Neural progenitor cell (in vitro differentiated cells): Measurements from ENCODE around the gene GPR42. TPM values are rescaled to one million over a fixed set of nuclear protein-coding genes. Genes with fewer than 3 reads are reported as not detected.

Experiments used
- DNase-seq: peaks from one replicate; pipeline ENCODE4 v3.0.0-alpha.2; 2016; ENCODE audit warnings: low spot score
- H2AFZ ChIP-seq: fragments of 200-600 bp; sonication (generic); replicated peaks from 2 replicates; pipeline ENCODE4 v1.6.1; 2016; ENCODE audit warnings: antibody characterized with exemption
- H3F3A ChIP-seq: fragments of 200-600 bp; sonication (generic); 2 replicates; pipeline ENCODE4 v1.6.1; 2016; ENCODE audit warnings: antibody characterized with exemption, low read depth
- H3K27ac ChIP-seq: fragments of 200-600 bp; sonication (generic); 2 replicates; pipeline ENCODE4 v1.5.1; 2016; ENCODE audit warnings: mild to moderate bottlenecking
- H3K27me3 ChIP-seq: fragments of 200-600 bp; sonication (generic); 2 replicates; pipeline ENCODE4 v1.6.1; 2016; ENCODE audit warnings: mild to moderate bottlenecking, moderate library complexity
- H3K36me3 ChIP-seq: fragments of 200-600 bp; sonication (generic); 2 replicates; pipeline ENCODE4 v1.5.1; 2016
- H3K4me1 ChIP-seq: fragments of 200-600 bp; sonication (generic); 2 replicates; pipeline ENCODE4 v1.6.1; 2016; ENCODE audit warnings: mixed run types
- H3K4me2 ChIP-seq: fragments of 200-600 bp; sonication (generic); 2 replicates; pipeline ENCODE4 v1.6.1; 2016
- H3K4me3 ChIP-seq: fragments of 200-600 bp; sonication (generic); 2 replicates; pipeline ENCODE4 v1.5.1; 2016
- H3K79me2 ChIP-seq: fragments of 200-600 bp; sonication (generic); 2 replicates; pipeline ENCODE4 v1.6.1; 2016; ENCODE audit warnings: low read depth
- H3K9ac ChIP-seq: fragments of 200-600 bp; sonication (generic); 2 replicates; pipeline ENCODE4 v1.6.1; 2016
- H3K9me3 ChIP-seq: fragments of 200-600 bp; sonication (generic); 2 replicates; pipeline ENCODE4 v1.5.1; 2016; ENCODE audit warnings: low read depth
- H4K20me1 ChIP-seq: fragments of 200-600 bp; sonication (generic); 2 replicates; pipeline ENCODE4 v1.6.1; 2016; ENCODE audit warnings: low read depth
- H3K27ac Mint-ChIP-seq: 3 replicates; pipeline ENCODE4 v1.8.0; 2021; ENCODE audit warnings: mixed read lengths
- H3K27me3 Mint-ChIP-seq: 2 replicates; pipeline ENCODE4 v1.8.0; 2022; ENCODE audit warnings: low read depth, mild to moderate bottlenecking, inconsistent platforms, moderate library complexity, mixed read lengths; ENCODE audit not compliant: insufficient read depth
- H3K36me3 Mint-ChIP-seq: 3 replicates; pipeline ENCODE4 v1.8.0; 2021; ENCODE audit warnings: mixed read lengths
- H3K4me1 Mint-ChIP-seq: 3 replicates; pipeline ENCODE4 v1.8.0; 2021; ENCODE audit warnings: mixed read lengths
- H3K4me3 Mint-ChIP-seq: 3 replicates; pipeline ENCODE4 v1.8.0; 2021; ENCODE audit warnings: mild to moderate bottlenecking, moderate library complexity, mixed read lengths
- H3K9me3 Mint-ChIP-seq: 3 replicates; pipeline ENCODE4 v1.8.0; 2020; ENCODE audit warnings: mixed read lengths
- EZH2 ChIP-seq: fragments of 200-600 bp; sonication (generic); IDR thresholded peaks from 2 replicates; pipeline ENCODE4 v1.6.1; 2017; ENCODE audit warnings: antibody characterized with exemption, mild to moderate bottlenecking, moderate library complexity
- EZH2phosphoT487 ChIP-seq: fragments of 200-600 bp; sonication (generic); IDR thresholded peaks from 2 replicates; pipeline ENCODE4 v1.6.1; 2017; ENCODE audit warnings: antibody characterized with exemption
- total RNA-seq: library from RNA; depleted of rRNA; stranded (reverse); fragments of >200 nt; gene quantifications from 2 replicates; pipeline ENCODE4 v1.2.3, GENCODE V29; 2015; ENCODE audit warnings: low replicate concordance
- TF ChIP-seq, protein P1 (sequence below): fragments of 200-600 bp; sonication (generic); IDR thresholded peaks from 2 replicates; pipeline ENCODE4 v1.5.1; 2017; ENCODE audit warnings: antibody characterized with exemption, mild to moderate bottlenecking

The GPR42 gene
- total RNA-seq, 1 donor from 2014 or later, result not detected

DNA sequence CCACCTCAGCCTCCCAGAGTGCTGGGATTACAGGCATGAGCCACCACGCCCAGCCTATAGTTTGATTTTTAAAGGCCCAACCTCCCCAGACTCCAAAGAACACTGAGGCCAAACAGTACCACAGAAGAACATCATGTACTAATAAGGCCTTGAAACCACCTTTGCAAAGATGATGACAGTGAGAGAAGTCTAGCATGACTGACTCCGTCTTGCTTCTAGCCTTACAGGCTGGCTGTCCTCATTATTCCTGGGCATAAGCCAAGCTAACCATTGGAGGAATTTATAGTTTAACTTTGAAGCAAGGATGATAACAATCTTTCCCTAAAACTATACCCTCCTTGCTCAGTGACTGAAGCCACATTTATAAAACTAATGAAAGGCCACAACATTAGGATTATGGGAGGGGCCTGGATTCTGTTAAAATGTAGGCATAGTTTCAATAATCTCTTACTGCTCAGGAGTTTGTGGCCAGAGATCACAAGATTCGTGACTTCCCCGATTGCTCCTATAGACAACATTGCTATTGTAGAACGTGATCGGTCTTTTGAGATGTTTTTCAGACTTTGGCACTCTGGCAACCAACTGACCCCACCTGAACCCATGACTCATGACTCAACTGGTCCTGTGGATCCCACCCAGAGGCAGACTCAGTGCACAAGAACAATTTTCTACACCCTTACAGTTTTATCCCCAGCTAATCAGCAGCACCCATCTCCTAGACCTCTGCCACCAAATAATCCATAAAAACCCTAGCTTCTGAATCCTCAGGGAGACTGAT lies 17.6 kb downstream of the GPR42 start:
- no peak overlapping the region for H3K27ac Mint-ChIP-seq
- no peak for TF ChIP-seq EZH2phosphoT487
- TF ChIP-seq, protein P1, sequence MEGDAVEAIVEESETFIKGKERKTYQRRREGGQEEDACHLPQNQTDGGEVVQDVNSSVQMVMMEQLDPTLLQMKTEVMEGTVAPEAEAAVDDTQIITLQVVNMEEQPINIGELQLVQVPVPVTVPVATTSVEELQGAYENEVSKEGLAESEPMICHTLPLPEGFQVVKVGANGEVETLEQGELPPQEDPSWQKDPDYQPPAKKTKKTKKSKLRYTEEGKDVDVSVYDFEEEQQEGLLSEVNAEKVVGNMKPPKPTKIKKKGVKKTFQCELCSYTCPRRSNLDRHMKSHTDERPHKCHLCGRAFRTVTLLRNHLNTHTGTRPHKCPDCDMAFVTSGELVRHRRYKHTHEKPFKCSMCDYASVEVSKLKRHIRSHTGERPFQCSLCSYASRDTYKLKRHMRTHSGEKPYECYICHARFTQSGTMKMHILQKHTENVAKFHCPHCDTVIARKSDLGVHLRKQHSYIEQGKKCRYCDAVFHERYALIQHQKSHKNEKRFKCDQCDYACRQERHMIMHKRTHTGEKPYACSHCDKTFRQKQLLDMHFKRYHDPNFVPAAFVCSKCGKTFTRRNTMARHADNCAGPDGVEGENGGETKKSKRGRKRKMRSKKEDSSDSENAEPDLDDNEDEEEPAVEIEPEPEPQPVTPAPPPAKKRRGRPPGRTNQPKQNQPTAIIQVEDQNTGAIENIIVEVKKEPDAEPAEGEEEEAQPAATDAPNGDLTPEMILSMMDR, result no peak
- no peak for TF ChIP-seq EZH2
- H3K4me1 ChIP-seq, result no peaks in the 10 kb centered on the region
- H3K9me3 Mint-ChIP-seq, result peaks cover 30% of the 10 kb centered on the region
- H4K20me1 ChIP-seq, result no peaks in the 10 kb centered on the region
- no peak overlapping the region for H3K4me3 Mint-ChIP-seq
- no peak overlapping the region for H2AFZ ChIP-seq
- H3K27me3 Mint-ChIP-seq, result peaks cover 5% of the 10 kb centered on the region
- H3F3A ChIP-seq, result no peaks in the 10 kb centered on the region
- H3K4me1 Mint-ChIP-seq, result no peaks in the 10 kb centered on the region
- no peak for DNase-seq
- H3K9ac ChIP-seq, result no peak overlapping the region
- H3K36me3 ChIP-seq, result no peaks in the 10 kb centered on the region
- H3K27me3 ChIP-seq, result no peaks in the 10 kb centered on the region
- peaks cover 2% of the 10 kb centered on the region for H3K36me3 Mint-ChIP-seq
- no peaks in the 10 kb centered on the region for H3K79me2 ChIP-seq
- no peak overlapping the region for H3K27ac ChIP-seq
- H3K4me2 ChIP-seq, result no peak overlapping the region
- peaks cover 19% of the 10 kb centered on the region for H3K9me3 ChIP-seq
- H3K4me3 ChIP-seq, result no peak overlapping the region

DNA sequence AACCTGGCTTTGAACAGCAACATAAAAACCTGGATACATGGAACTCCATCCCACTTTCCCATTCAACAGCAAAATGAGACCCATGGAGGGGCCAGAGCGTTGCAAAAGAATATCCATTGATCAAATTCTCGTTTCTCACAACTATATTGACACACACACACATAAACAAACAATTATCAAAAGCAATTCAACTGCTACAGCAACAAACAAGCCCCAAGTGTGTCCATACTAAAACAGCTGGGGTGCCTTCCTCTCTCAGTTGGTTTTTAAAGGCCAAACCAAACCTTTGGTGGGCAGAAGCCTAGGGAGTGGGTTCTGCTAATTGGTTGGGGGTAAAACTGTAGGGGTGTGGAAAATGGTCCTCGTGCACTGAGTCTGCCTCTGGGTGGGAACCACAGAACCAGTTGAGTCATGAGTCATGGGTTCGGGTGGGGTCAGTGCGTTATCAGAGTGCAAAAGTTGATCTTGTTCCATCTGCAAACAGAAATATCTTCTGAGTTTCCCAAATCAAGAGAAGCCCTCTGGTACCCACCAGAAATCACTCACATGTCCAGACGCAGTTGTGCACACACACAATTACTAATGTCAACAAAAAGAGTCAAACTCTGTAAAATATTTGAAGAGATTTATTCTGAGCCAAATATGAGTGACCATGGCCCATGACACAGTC lies 18.5 kb downstream of the GPR42 start:
- Histone ChIP-seq H3K9ac (no peak overlapping the region), H4K20me1 (no peaks in the 10 kb centered on the region), H3K27me3 (no peaks in the 10 kb centered on the region), H2AFZ (no peak overlapping the region), H3F3A (no peaks in the 10 kb centered on the region), H3K9me3 (peaks cover 19% of the 10 kb centered on the region), H3K4me3 (no peak overlapping the region), H3K27ac (no peak overlapping the region), H3K4me1 (no peaks in the 10 kb centered on the region), H3K4me2 (no peak overlapping the region), H3K79me2 (no peaks in the 10 kb centered on the region), H3K36me3 (no peaks in the 10 kb centered on the region)
- Mint-ChIP-seq H3K27me3 (peaks cover 5% of the 10 kb centered on the region), H3K36me3 (peaks cover 2% of the 10 kb centered on the region), H3K4me1 (no peaks in the 10 kb centered on the region), H3K9me3 (peaks cover 28% of the 10 kb centered on the region), H3K27ac (no peak overlapping the region), H3K4me3 (no peak overlapping the region)
- no peak for DNase-seq
- TF ChIP-seq EZH2phosphoT487 (no peak), EZH2 (no peak)
- TF ChIP-seq, protein P1, result no peak

DNA sequence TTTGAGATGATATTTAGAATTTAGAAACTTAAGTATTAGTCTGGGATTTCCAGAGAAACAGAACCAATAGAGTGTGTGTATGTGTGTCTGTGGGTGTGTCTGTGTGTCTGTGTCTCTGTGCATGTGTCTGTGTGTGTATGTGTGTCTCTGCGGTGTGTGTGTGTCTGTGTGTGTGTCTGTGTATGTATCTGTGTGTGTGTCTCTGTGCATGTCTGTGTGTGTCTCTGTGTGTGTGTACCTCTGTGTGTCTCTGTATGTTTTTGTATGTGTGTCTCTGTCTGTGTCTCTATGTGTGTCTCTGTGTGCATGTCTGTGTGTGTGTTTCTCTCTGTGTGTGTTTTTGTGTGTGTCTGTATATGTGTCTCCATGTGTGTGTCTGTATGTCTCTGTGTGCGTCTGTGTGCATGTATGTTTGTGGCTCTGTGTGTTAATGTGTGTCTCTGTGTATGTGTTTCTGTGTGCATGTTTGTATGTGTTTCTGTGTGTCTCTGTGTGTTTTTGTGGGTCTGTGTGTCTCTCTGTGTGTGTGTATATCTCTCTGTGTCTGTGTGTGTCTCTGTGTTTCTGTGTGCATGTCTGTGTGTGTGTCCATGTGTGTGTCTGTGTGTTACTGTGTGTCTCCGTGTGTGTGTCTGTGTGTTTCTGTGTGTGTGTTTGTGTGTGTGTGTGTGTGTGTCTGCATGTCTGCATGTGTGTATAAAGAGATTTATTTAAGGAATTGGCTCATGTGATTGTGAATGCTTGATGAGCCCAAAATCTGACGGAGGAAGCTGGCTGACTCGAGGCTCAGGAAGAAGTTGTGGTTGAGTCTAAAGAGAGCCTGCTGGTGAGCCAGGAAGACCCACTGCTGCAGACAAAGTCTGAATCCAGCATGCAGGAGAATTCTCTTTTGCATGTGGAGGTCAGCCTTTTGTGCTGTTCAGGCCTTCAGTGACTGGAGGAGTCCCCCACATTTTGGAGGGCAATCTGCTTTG lies 22.2 kb downstream of the GPR42 start:
- H3K9ac ChIP-seq, result no peak overlapping the region
- H3K4me3 Mint-ChIP-seq, result no peak overlapping the region
- H3K36me3 Mint-ChIP-seq, result no peaks in the 10 kb centered on the region

More for the DNA sequence above, 22.2 kb downstream of the GPR42 start:
- Histone ChIP-seq H3K27ac (no peak overlapping the region), H3K4me1 (no peaks in the 10 kb centered on the region), H3K36me3 (no peaks in the 10 kb centered on the region), H3F3A (no peaks in the 10 kb centered on the region), H2AFZ (no peak overlapping the region), H4K20me1 (no peaks in the 10 kb centered on the region), H3K4me3 (no peak overlapping the region), H3K4me2 (no peak overlapping the region), H3K9me3 (no peaks in the 10 kb centered on the region), H3K79me2 (no peaks in the 10 kb centered on the region), H3K27me3 (no peaks in the 10 kb centered on the region)
- Mint-ChIP-seq H3K27me3 (no peaks in the 10 kb centered on the region), H3K27ac (no peak overlapping the region), H3K9me3 (peaks cover 10% of the 10 kb centered on the region), H3K4me1 (no peaks in the 10 kb centered on the region)
- TF ChIP-seq, protein P1, result no peak
- TF ChIP-seq EZH2phosphoT487, result no peak
- TF ChIP-seq EZH2, result no peak
- DNase-seq, result no peak
